Stimulated activated CD4-positive, alpha-beta T cell treated with anti-CD3 and anti-CD28 coated beads, Interleukin-15, amount 100 ng/mL, for 1 hour (primary cell): ENCODE measurements around the gene SLC22A4.

ENCODE experiments used
- DNase-seq, 2 donors: peaks; one replicate each; pipeline ENCODE4 v3.0.0-alpha.2; 2020; ENCODE audit warnings: low read depth in 1 of 2, low spot score in 1 of 2

SLC22A4 gene

GRCh38 chr5:132334812-132335211 lies 40.6 kb downstream of the SLC22A4 start:
- no peak for DNase-seq

- no peak for DNase-seq
These were observed 41.2 kb downstream of the SLC22A4 start for GRCh38 chr5:132335402-132335801.

- no peak for DNase-seq
These were observed 45.3 kb downstream of the SLC22A4 start for GRCh38 chr5:132339502-132339901.

GRCh38 chr5:132342291-132343180 lies 48.3 kb downstream of the SLC22A4 start:
- no peak for DNase-seq

- DNase-seq: no peak
These were observed 50.8 kb downstream of the SLC22A4 start for GRCh38 chr5:132344775-132345514.

- no peak for DNase-seq
These were observed 59.3 kb downstream of the SLC22A4 start for GRCh38 chr5:132353486-132353995.

- no peak for DNase-seq
These were observed 60.4 kb downstream of the SLC22A4 start for GRCh38 chr5:132354381-132355139.

GRCh38 chr5:132355140-132355765 lies 61.1 kb downstream of the SLC22A4 start:
- no peak for DNase-seq

- DNase-seq: no peak
These were observed 64.6 kb downstream of the SLC22A4 start for GRCh38 chr5:132358775-132359174.

- DNase-seq: no peak
These were observed 67.9 kb downstream of the SLC22A4 start for GRCh38 chr5:132362086-132362485.

- no peak for DNase-seq
These were observed 69.4 kb downstream of the SLC22A4 start for GRCh38 chr5:132363431-132364112.

GRCh38 chr5:132364319-132364718 lies 70.1 kb downstream of the SLC22A4 start:
- DNase-seq: no peak

- DNase-seq: no peak
These were observed 71.0 kb downstream of the SLC22A4 start for GRCh38 chr5:132365213-132365612.

- no peak for DNase-seq
These were observed 74.0 kb downstream of the SLC22A4 start for GRCh38 chr5:132368186-132368585.

GRCh38 chr5:132369007-132369473 lies 74.8 kb downstream of the SLC22A4 start:
- no peak for DNase-seq

- peak; percentile 52 to 70 for DNase-seq
These were observed 75.4 kb downstream of the SLC22A4 start, which contains the start of gene SLC22A5 for GRCh38 chr5:132369474-132370180. Gene SLC22A5 (plus strand): TSS chr5:132369710. CDS start chr5:132369973, 263 bp downstream.

GRCh38 chr5:132370181-132370970 lies 76.2 kb downstream of the SLC22A4 start:
- no peak for DNase-seq

GRCh38 chr5:132370971-132371602 lies 76.9 kb downstream of the SLC22A4 start:
- DNase-seq: no peak
